ELF-1 (cell line): Measurements from ENCODE around the gene KCNF1.

Experiments
- DNase-seq: peaks from one replicate; pipeline ENCODE4 v3.0.0-alpha.2; 2016; ENCODE audit warnings: low read depth, low spot score

The KCNF1 gene

GRCh38 chr2:10905006-10905861, 6.5 kb upstream of the KCNF1 start:
- DNase-seq: no peak

- no peak for DNase-seq
Measured at GRCh38 chr2:10905862-10906143, 5.9 kb upstream of the KCNF1 start.

GRCh38 chr2:10906926-10907625, 4.7 kb upstream of the KCNF1 start:
- no peak for DNase-seq

GRCh38 chr2:10908195-10908594, 3.5 kb upstream of the KCNF1 start:
- no peak for DNase-seq

GRCh38 chr2:10909050-10909995, 2.4 kb upstream of the KCNF1 start:
- peak; percentile 51 for DNase-seq

GRCh38 chr2:10909996-10910341, 1.8 kb upstream of the KCNF1 start:
- DNase-seq: no peak

- DNase-seq: no peak
Measured at GRCh38 chr2:10910625-10911024, 1.1 kb upstream of the KCNF1 start.

- DNase-seq: no peak
Measured at GRCh38 chr2:10912076-10912731, 470 bp downstream of the KCNF1 start.

GRCh38 chr2:10912796-10913455, 1.2 kb downstream of the KCNF1 start:
- no peak for DNase-seq

GRCh38 chr2:10913501-10914271, 2.0 kb downstream of the KCNF1 start:
- no peak for DNase-seq

GRCh38 chr2:10914272-10914693, 2.5 kb downstream of the KCNF1 start:
- peak; percentile 77 for DNase-seq

GRCh38 chr2:10915236-10915635, 3.5 kb downstream of the KCNF1 start:
- DNase-seq: no peak

- DNase-seq: no peak
Measured at GRCh38 chr2:10915731-10916276, 4.1 kb downstream of the KCNF1 start.

- no peak for DNase-seq
Measured at GRCh38 chr2:10916953-10917352, 5.2 kb downstream of the KCNF1 start.

GRCh38 chr2:10917927-10918326, 6.2 kb downstream of the KCNF1 start:
- DNase-seq: no peak

- DNase-seq: no peak
Measured at GRCh38 chr2:10918661-10919409, 7.1 kb downstream of the KCNF1 start.

GRCh38 chr2:10919410-10919770, 7.7 kb downstream of the KCNF1 start:
- no peak for DNase-seq

GRCh38 chr2:10919771-10920621, 8.3 kb downstream of the KCNF1 start:
- DNase-seq: no peak
